Lower leg skin (tissue), 4 donors: ENCODE results near the gene ACOT11. TPM values are rescaled to one million over a fixed set of nuclear protein-coding genes. Genes with fewer than 3 reads are reported as not detected.
A peak's percentile ranks its signal among the peaks of the same experiment; 100 is the strongest.
"Not testable (repeated sequence)": the region's sequence is repeated elsewhere in the genome, so short reads cannot be mapped to it uniquely, and the experiment has no call there.

ENCODE experiments used
- DNase-seq, 2 donors: peaks; one replicate each; pipeline ENCODE4 v3.0.0-alpha.2; 2019; ENCODE audit warnings: low spot score in 2 of 2
- H3K4me3 ChIP-seq: fragments of 200-600 bp; sonication (generic); 2 replicates; pipeline ENCODE4 v1.5.1; 2017; ENCODE audit warnings: mild to moderate bottlenecking, low read depth; ENCODE audit not compliant: poor library complexity, severe bottlenecking
- CTCF ChIP-seq, 3 donors: fragments of 450-650 bp; IDR thresholded peaks; one replicate each; pipeline ENCODE4 v1.5.1; 2016; ENCODE audit warnings: antibody characterized with exemption in 3 of 3, mild to moderate bottlenecking in 3 of 3, moderate library complexity in 2 of 3
- POLR2A ChIP-seq, 2 donors: fragments of 450-650 bp; IDR thresholded peaks; one replicate each; pipeline ENCODE4 v1.6.1; 2016 to 2017; ENCODE audit warnings: antibody characterized with exemption in 2 of 2, mild to moderate bottlenecking in 1 of 2, moderate library complexity in 1 of 2
- WGBS, 2 donors: methylation state at CpG; one replicate each; pipeline ENCODE4 v1.1.5; 2018; 5-methylcytosine and 5-hydroxymethylcytosine counted together
- intact Hi-C: fragments of 100-400 bp; cut with DNase I; formaldehyde crosslinking; loops from one replicate; pipeline ENCODE4 v1.15.0; 2023; ENCODE audit warnings: low total_unique reads
- total RNA-seq, 4 donors: library from RNA; depleted of rRNA; stranded (reverse); fragments of >200 nt; gene quantifications; one replicate each; pipeline ENCODE4 v1.1.0, GENCODE V29; 2016

The ACOT11 gene
- total RNA-seq, 4 donors from 2014 or later = 1.9 to 3.9 (median 2.2) TPM

DNA sequence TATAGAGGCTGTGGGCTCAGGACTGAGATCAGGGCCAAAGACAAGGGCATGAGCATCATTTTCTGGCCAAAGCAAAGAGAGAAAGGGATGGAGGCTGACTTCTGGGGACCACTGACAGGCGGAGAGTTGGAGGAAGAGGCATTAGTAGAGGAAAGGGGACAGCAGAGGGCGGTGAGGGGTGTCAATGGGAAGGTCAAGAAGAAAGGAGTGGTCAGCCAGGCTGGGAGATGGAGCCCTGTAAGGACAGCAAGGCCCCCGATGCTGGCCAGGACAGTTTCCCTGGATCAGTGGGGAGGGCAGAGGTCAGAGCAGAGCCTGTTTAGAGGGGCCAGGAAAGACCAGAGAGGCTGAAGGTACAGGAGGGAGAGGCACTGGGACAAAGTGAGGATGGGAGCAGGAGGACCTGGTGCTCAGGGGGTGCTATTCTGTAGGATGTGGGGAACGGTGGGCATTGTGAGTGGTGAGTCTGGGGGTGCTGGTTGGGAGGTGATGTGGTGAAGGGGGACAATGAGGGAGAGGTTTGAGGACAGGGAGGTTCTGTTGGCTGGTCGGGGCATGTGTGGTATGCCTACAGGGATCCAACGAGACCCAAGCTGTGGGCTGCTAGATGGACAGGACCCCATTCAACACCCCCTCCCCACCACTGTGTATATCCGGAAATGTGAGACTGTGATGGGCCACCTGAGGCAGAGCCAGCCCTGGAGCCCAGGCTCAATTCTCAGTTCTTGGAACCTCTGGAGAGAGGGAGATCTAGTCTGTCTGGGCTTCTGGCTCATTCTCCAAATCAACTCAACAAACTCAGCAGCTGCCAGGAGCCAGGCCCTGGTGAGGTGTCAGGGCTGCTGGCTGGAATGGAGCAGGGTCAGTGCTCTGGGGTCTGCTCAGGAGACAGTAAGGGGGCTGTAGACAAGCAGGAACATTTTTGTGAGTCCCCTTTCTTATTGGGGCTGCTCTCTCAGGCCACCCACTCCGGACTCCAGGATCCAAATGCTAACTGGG lies 76.7 kb downstream of the ACOT11 start:
- peak in 1 of 2 donors; percentile 79 for DNase-seq
- intact Hi-C loops = no loop called here
- TF ChIP-seq POLR2A (IDR thresholded peaks at IDR 0.05) (no peak), CTCF (IDR thresholded peaks at IDR 0.05) (no peak)
- WGBS, 2 donors = 88 to 90% methylated on average over 8 of the region's 8 CpGs
- no peak overlapping the region for H3K4me3 ChIP-seq

GRCh38 chr1:54627196-54627595 lies 79.2 kb downstream of the ACOT11 start:
- no peak for TF ChIP-seq POLR2A (IDR thresholded peaks at IDR 0.05)
- TF ChIP-seq CTCF (IDR thresholded peaks at IDR 0.05) = no peak
- WGBS, 2 donors = 18 to 52% methylated on average over 3 to 10 of the region's 10 CpGs
- no peak overlapping the region for H3K4me3 ChIP-seq
- intact Hi-C loops = no loop called here
- DNase-seq = no peak

DNA sequence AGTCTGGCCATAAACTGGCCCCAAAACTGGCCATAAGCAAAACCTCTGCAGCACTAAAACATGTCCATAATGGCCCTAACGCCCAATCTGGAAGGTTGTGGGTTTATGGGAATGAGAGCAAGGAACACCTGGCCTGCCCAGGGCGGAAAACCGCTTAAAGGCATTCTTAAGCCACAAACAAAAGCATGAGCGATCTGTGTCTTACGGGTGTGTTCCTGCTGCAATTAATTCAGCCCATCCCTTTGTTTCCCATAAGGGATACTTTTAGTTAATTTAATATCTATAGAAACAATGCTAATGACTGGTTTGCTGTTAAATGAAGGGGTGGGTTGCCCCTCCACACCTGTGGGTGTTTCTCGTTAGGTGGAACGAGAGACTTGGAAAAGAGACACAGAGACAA lies 87.8 kb downstream of the ACOT11 start:
- peak in 1 of 2 donors; percentile 48 for DNase-seq
- H3K4me3 ChIP-seq, intact Hi-C loops: not testable (repeated sequence)
- WGBS, 2 donors = 91 to 92% methylated on average over 7 of the region's 7 CpGs

DNA sequence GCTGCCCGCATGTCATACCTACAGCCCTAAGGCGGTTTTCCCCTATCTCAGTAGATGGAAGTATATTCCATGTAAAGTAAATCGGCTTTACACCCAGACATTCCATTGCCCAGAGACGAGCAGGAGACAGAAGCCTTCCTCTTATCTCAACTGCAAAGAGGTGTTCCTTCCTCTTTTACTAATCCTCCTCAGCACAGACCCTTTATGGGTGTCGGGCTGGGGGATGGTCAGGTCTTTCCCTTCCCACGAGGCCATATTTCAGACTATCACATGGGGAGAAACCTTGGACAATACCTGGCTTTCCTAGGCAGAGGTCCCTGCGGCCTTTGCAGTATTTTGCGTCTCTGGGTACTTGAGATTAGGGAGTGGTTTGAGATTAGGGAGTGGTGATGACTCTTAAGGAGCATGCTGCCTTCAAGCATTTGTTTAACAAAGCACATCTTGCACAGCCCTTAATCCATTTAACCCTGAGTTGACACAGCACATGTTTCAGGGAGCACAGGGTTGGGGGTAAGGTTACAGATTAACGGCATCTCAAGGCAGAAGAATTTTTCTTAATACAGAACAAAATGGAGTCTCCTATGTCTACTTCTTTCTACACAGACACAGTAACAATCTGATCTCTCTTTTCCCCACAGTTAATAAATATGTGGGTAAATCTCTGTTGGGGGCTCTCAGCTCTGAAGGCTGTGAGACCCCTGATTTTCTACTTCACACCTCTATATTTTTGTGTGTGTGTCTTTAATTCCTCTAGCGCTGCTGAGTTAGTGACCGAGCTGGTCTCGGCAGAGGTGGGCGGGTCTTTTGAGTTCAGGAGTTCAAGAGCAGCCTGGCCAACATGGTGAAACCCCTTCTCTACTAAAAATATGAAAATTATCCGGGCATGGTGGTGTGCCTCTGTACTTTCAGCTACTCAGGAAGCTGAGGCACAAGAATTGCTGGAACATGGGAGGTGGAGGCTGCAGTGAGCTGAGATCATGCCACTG lies 88.7 kb downstream of the ACOT11 start:
- 64 to 65% methylated on average over 14 of the region's 14 CpGs for whole genome bisulfite sequencing, 2 donors
- intact Hi-C loops, H3K4me3 ChIP-seq: not testable (repeated sequence)
- DNase-seq = peak in 1 of 2 donors; percentile 43

- TF ChIP-seq POLR2A (IDR thresholded peaks at IDR 0.05) (no peak), CTCF (IDR thresholded peaks at IDR 0.05) (no peak)
- peak in 1 of 2 donors; percentile 13 for DNase-seq
- intact Hi-C loops = no loop called here
- no peak overlapping the region for H3K4me3 ChIP-seq
- WGBS, 2 donors = 64 to 69% methylated on average over 4 of the region's 4 CpGs
Measured at GRCh38 chr1:54640361-54640760, 92.3 kb downstream of the ACOT11 start.

GRCh38 chr1:54640863-54641836 lies 93.1 kb downstream of the ACOT11 start, which contains the start of gene MROH7:
MROH7 (plus strand) TSS chr1:54641786; CDS start chr1:54652927, 11,141 bp downstream.
- H3K4me3 ChIP-seq = no peak within 1 kb of the TSS
- peak in 1 of 2 donors; percentile 68 for DNase-seq
- WGBS, 2 donors = 43 to 46% methylated on average over 8 of the region's 8 CpGs
- intact Hi-C loops = no loop called here
- no peak for TF ChIP-seq CTCF (IDR thresholded peaks at IDR 0.05)
- no peak for TF ChIP-seq POLR2A (IDR thresholded peaks at IDR 0.05)
